ENCODE measurements around the gene SCN8A.

Gene SCN8A

DNA sequence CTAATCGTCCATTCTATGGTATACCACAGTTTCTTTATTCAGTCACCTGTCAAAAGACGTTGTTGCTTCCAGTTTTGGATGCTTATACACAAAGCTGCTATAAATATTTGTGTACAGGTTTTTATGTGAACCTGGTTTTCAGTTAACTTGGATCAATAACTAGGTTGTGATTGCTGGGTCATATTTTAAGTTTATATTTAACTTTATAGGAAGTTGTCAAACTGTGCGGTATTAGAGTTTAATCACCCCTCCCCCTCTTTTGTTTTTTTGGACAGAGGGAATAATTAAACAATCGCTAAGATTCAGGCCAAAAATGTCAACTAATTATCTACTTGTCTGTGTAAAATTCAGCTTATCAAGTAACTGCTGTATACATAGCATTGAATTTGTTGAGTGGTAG, 34.3 kb downstream of the SCN8A start:
- no peak overlapping the region for H3K4me3 ChIP-seq (replicated peaks; ENCODE audit: low read depth, low read length)
- no peak for DNase-seq (ENCODE audit: low read depth)
- TF ChIP-seq, protein P1, sequence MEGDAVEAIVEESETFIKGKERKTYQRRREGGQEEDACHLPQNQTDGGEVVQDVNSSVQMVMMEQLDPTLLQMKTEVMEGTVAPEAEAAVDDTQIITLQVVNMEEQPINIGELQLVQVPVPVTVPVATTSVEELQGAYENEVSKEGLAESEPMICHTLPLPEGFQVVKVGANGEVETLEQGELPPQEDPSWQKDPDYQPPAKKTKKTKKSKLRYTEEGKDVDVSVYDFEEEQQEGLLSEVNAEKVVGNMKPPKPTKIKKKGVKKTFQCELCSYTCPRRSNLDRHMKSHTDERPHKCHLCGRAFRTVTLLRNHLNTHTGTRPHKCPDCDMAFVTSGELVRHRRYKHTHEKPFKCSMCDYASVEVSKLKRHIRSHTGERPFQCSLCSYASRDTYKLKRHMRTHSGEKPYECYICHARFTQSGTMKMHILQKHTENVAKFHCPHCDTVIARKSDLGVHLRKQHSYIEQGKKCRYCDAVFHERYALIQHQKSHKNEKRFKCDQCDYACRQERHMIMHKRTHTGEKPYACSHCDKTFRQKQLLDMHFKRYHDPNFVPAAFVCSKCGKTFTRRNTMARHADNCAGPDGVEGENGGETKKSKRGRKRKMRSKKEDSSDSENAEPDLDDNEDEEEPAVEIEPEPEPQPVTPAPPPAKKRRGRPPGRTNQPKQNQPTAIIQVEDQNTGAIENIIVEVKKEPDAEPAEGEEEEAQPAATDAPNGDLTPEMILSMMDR (IDR thresholded peaks at IDR 0.05; ENCODE audit: low read length, missing control alignments): no peak

DNA sequence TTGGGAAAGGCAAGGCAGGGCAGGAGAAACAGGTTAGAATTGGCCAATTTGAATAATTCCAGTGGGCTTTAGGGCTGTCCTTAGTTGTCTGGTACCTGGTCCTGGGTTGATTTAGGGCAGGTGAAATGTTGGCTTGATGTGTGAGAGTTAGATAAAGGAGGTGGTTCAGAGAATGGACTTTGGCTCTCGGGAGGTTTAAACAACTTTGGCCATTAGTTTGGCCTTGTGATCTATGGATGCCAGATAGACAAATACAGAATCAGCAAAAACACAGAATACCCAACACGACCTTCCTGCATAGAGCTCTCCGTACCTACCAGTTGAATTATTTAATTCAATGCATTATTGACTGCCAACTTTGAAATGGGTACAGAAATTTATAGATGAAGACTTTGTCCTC, 35.1 kb downstream of the SCN8A start:
- TF ChIP-seq, protein P1 (IDR thresholded peaks at IDR 0.05; ENCODE audit: low read length, missing control alignments): no peak
- H3K4me3 ChIP-seq (replicated peaks; ENCODE audit: low read depth, low read length): no peak overlapping the region
- no peak for DNase-seq (ENCODE audit: low read depth)

DNA sequence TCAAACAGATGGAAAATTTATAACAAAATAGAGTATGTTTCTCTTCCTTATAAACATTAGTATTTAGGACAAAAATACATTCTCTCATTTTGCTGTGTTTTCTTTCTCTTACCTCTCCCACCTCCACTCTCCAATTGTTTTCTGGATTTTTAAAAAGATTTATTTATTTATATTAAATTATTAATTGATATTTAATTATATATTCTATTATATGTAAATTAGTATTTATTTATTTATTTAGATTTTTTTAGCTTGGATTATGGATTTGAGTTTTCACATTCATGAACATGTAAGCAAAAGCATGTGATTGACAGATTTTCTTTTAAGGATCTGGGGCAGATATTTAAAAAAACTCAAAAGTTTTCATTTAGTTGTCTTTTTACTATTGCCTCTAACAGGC, 35.6 kb downstream of the SCN8A start:
- TF ChIP-seq, protein P1 (IDR thresholded peaks at IDR 0.05; ENCODE audit: low read length, missing control alignments): no peak
- H3K4me3 ChIP-seq (replicated peaks; ENCODE audit: low read depth, low read length): no peak overlapping the region
- DNase-seq (ENCODE audit: low read depth): no peak

DNA sequence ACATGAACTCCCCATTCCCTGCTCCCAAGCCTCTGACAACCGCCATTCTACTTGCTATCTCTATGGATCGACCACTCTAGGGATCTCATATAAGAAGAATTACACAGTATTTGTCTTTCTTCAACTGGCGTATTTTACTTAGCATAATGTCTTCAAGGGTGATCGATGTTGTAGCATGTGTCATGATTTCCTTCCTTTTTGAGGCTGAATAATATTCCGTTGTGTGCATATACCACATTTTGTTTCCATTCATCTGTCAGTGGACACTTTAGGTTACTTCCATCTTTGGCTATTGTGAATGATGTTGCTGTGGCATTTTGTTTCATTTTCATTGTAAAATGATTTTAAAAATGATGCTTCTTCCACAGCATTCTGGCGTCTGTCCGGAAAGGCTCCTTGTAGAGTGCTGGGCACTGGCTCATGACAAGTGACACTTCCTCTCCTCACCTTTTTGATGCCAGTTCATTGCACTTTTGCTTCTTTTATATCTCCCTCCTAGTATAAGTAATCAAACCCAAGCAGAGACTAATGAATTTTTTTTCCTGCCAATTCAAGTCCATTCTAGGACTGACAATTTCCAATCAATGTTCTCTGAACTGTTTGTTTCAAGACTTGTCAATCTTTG, 39.3 kb downstream of the SCN8A start:
- DNase-seq (ENCODE audit: low read depth): no peak
- TF ChIP-seq, protein P1 (IDR thresholded peaks at IDR 0.05; ENCODE audit: low read length, missing control alignments): no peak

DNA sequence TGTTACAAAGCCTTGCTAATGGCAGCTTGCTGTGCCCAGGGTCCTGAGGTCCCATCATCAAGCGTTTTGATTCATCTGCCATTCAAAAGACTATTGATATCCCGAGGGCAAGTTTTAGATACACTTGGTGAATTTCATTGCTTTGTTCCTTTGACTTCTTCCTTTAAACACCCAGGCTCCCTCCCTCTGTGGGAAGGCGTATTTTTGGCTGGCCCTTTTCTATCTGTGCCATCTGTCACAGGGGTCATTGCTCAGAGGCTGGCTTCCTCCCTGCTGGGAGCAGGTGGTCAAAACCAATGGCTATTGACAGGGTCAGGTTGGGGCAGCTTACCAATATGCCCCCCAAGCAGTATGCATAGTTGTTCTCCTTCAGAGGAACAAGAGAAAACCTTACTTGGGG, 40.0 kb downstream of the SCN8A start:
- TF ChIP-seq, protein P1 (IDR thresholded peaks at IDR 0.05; ENCODE audit: low read length, missing control alignments): no peak
- no peak overlapping the region for H3K4me3 ChIP-seq (replicated peaks; ENCODE audit: low read depth, low read length)
- no peak for DNase-seq (ENCODE audit: low read depth)

More for the DNA sequence above, 39.3 kb downstream of the SCN8A start:
- H3K4me3 ChIP-seq (replicated peaks; ENCODE audit: low read depth, low read length): no peak overlapping the region

DNA sequence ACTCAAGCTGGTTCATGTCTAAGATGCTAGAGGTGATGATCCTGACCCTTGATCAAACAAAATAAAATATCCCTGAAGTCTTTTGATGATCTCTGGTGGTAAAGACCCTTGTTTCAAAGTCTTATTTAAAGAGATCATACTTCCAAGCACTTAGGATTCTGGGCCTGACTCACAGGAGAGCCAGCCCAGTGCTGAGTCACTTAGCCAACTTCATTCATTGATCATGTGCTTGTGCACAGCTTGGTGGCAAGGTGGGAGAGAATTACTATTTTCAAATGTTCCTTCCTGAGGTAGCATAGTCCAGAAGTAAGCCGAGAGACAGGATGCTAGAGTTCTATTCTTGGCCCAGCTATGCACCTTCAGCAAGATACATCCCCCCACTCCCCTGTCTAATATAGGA, 40.6 kb downstream of the SCN8A start:
- no peak overlapping the region for H3K4me3 ChIP-seq (replicated peaks; ENCODE audit: low read depth, low read length)
- TF ChIP-seq, protein P1 (IDR thresholded peaks at IDR 0.05; ENCODE audit: low read length, missing control alignments): no peak
- peak; percentile 29 for DNase-seq (ENCODE audit: low read depth)

DNA sequence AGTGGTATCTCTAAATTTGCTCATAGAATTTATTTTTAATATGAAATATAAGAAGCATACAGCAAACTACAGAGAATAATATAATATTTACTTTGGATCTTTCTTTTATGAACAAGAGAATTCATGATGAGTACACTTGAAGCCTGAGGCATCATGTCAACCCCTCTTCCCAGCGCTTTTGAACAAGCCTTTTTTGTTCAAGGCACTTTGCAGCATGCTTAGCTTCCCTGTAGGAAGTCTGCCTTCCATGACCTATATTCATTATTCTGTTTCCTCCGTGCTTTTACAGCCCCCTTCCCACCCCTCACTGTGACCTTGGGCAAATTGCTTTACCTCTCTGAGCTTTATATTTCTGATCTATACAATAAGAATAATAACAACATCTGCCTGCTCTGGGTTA, 41.6 kb downstream of the SCN8A start:
- TF ChIP-seq, protein P1 (IDR thresholded peaks at IDR 0.05; ENCODE audit: low read length, missing control alignments): no peak
- DNase-seq (ENCODE audit: low read depth): no peak
- H3K4me3 ChIP-seq (replicated peaks; ENCODE audit: low read depth, low read length): no peak overlapping the region
